HG03457 (cell line): ENCODE data around the gene TSPAN31.
A peak's percentile ranks its signal among the peaks of the same experiment; 100 is the strongest.

Experiments
- ATAC-seq: cut with Tn5 transposase; IDR thresholded peaks from one replicate; pipeline ENCODE4 v1.9.1; 2021; ENCODE audit warnings: moderate number of reproducible peaks; ENCODE audit not compliant: unreplicated experiment

TSPAN31 gene

DNA sequence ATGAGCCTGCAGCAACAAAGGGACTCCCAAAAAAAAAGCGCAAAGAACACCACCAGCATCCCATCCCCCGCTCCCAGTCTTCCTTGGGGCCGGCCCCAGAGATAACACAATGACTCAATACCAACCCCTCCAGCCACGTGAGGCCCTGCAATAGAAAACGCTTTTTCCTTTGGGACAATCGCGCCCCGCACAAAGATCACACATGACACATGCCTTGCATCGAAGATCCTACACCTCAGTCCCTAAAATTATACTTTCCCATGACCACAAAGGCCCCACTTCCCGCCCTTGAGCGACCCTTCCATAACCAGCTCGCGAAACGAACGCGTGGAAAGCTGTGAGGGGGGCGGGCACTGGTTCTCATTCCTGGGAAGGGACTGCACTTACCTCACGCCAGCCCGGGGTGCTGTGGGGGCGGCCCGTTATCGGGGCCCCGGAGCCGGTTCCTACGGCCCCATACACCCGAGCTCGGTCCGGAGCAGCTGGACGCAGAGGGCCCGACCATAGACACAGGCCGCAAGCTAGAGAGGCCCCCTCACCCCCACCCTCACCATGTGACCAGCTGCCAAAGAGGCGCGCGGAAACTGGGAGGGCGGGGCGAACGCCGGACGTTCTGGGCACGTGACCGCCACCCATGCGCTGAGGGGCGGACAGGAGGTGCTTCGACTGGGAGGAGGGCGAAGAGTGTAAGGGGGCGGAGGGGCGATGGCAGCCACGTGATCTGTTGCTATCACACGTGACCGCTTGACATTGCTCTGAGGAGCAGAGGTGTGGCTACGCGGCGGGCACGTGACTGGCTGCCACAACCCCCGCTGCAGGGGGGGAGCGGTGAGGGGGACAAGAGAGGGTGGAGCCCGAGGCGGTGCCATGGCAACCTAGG is 7.2 kb downstream of the TSPAN31 start, which contains the start of gene CDK4:
TSS of gene CDK4 (minus strand) at position 523 of the 880 bp plus-strand sequence. CDS start 593 bp downstream, outside the sequence.
- ATAC-seq: peak; percentile 60

GRCh38 chr12:57752668-57753000 is 7.8 kb downstream of the TSPAN31 start:
- ATAC-seq: no peak

DNA sequence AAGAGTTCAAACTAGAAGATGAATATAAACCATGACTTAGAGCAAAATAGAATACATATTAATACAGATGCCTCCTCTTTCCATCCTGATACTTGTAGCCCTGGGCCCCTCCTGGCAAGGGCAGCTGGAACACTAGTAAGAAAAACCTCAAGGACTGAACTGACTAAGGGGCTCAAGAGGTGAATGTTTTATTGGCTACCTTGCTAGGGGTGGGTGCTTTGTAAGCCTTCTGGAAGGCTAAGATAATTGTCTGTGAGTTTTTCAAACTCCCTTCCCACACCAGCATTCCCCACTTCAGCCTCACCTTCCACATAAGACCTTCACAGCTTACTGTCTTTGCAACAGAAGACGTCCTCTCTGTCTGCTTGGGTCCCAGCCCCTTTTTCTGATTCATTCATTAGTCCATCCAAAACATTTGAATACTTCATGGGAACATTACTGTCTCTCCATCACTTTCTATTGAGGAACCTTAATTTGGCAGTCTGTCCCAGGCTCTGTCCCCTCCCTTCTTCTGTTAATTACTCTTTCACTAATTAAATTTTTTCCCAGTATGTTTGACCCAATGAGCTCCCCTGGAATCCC is 9.0 kb downstream of the TSPAN31 start:
- no peak for ATAC-seq

GRCh38 chr12:57754411-57755193 is 9.8 kb downstream of the TSPAN31 start, which contains the start of gene MARCHF9:
MARCHF9 (plus strand) TSS chr12:57755103; CDS start chr12:57755529, 426 bp downstream.
- ATAC-seq: no peak

- no peak for ATAC-seq
Measured at GRCh38 chr12:57755194-57755453, 10.3 kb downstream of the TSPAN31 start.

DNA sequence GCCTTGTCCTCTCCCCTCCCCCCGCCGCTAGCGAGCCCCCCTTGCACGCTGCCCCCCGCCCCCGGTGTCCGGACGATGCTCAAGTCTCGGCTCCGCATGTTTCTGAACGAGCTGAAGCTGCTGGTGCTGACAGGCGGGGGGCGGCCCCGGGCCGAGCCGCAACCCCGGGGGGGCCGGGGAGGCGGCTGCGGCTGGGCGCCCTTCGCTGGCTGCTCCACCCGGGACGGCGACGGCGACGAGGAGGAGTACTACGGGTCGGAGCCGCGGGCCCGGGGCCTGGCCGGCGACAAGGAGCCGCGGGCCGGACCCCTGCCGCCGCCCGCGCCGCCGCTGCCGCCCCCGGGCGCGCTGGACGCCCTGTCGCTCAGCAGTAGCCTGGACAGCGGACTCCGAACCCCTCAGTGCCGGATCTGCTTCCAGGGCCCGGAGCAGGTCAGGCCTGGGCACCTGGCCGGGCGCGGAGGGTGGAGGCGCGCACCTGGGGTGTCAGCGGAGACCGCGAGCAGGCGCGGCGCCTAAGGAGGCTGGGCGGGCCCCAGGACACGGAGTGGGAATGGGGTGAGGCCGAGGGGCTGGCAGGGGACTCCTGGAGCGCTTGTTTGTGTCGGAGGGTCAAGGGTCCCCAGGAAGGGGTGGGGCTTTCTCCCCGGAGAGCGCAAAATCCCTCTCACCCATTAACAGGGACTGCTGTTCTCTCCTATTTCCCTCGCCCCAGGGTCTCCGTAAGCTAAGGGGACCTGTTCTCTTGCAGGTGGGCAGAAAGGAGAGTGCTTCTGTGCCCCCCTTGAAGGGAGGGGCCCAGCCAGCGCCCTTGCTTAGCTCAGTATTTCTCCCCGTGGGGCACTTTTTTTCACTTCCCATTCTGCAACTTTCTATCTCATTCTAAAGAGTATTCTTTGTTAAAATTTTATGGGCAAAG is 10.9 kb downstream of the TSPAN31 start:
- no peak for ATAC-seq

- no peak for ATAC-seq
Measured at GRCh38 chr12:57756406-57757341, 11.8 kb downstream of the TSPAN31 start.

- no peak for ATAC-seq
Measured at GRCh38 chr12:57757771-57758170, 12.9 kb downstream of the TSPAN31 start.

- ATAC-seq: no peak
Measured at GRCh38 chr12:57758552-57759359, 13.9 kb downstream of the TSPAN31 start.

DNA sequence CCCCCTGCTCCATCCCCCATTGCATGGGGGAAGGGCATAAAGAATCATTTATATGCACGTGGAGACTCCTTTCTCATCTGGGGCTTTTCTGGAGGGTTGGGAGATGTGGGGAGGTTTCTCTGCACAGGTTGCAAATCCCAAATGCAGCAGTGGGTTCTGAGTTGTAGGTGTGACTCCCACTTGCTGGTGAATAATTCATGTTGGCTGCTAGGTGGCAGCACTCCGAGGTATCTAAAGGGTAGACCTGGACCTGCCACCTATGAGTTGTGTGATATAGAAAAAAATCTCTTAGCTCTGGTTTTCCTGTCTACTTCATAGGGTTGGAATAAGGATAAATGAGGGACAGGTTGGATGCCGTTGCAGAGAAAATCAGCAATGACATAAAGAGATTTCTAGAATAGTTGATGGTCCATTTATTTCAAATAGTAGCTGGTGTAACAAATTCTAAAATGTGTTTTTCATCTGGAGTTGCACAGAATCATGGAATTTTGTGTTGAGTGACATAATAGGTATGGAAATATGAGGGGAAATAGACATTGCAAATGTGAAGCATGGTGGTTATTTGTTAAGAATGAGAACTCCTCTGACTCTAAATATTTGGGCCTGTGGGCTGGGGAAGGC is 14.6 kb downstream of the TSPAN31 start:
- ATAC-seq: no peak

GRCh38 chr12:57760347-57760982 is 15.6 kb downstream of the TSPAN31 start:
- ATAC-seq: no peak

- no peak for ATAC-seq
Measured at GRCh38 chr12:57761391-57761998, 16.7 kb downstream of the TSPAN31 start.

- no peak for ATAC-seq
Measured at GRCh38 chr12:57762463-57762862, 17.6 kb downstream of the TSPAN31 start.

DNA sequence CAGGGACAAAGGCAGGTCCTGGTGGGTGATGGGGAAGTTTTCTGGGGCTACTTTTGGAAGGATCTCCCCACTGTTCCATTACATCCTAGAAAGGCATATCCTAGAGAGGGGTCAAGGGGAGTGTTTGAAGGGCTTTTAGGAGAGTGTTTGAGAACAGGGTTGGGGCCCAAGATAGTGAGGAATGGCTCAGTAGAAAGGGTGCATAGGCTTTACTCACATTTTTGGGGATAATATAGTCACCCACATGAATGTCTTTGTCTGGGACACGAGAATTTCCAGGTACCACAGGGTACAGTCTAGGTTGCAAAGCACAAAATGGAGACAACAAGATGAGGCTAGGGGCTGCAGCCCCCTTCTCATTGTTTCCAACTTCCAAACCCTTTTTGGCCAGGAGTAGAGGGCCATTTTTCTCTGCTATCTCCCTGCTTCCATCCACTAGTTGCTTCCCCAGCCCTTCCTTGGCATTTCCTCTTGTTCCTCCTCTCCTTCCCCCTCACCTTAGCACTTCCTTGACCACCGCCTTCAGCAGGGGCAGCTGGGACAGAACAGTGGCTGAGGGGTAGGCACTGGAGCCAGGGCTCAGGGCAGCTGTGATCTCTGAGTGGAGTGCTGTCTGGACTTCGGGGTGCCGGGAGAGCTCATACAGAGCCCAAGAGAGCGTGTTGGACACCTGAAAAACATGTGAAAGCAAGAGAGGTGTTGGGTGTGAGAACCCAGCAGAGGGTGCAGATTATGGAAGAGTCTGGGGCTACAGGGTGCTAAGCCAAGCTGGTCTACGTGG is 19.2 kb downstream of the TSPAN31 start:
- ATAC-seq: no peak

DNA sequence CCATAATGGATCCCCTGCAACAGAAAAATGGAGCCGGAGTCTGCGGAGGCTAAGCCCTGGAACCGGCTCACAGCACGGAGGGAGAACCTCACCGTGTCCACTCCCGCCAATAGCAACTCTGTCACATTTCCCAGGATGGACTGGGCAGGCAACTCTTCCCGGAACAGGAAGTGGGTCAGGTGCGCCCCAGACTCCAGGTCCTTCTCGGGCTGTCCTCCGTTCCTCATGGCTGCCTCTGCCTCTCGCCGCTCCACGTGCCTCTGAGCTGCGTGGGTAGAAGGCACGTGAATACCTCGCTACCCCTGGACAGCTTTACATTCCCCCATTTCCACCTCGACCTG is 19.8 kb downstream of the TSPAN31 start:
- ATAC-seq: no peak

DNA sequence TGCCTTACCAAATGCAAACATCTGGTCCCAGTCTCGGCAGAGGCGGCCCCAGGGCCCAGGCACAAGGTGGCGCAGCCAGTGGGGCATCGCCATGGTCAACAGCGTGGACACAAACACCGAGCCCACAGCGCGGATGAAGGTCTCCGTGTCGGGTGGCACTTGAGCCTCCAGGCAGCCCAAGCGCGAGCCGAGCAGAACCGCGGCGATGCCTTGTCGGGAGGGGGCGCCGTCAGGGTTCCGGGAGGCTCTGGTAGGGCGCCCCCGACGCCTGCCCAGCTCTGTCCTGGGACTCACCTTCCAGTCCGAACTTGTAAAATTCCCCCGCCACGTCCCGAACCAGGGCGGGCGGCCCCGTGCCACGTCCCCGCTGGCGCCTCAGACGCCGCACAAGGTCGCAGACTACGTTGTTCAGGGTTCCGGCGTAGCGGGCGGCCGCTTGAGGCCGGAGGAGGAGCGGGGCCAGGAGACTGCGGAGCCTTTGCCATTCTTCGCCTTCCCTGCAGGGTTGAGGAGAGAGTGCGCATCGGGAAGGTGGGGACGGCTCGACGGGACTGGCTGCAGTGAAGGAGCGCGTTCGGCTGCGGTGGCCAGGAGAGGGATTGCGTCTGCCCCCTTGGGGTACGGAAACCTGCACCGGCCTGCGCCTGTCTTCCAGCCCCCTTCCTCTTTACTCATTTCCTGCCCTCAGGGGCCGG is 20.3 kb downstream of the TSPAN31 start:
- ATAC-seq: no peak
